ENCODE measurements around the gene MADD. TPM values are rescaled to one million over a fixed set of nuclear protein-coding genes. Genes with fewer than 3 reads are reported as not detected.

MADD gene
- total RNA-seq, 2 experiments from 2014 or later: 161 to 178 TPM

DNA sequence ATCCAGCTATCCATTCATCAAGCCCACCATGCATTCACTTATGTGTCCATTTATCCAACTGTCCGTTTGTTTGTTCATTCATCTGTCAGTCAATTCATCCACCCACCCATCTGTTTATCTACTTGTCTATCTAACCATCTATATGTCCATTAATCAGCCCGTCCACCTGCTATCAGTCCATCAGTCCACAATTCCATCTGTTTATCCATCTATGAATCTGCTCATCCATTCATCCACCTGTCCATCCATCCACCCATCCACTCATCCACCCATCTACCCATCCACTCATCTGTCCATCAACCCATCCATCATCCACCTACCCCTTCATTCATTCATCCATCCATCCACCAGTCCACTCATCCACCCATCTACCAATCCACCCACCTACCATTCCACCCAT, 109.4 kb downstream of the MADD start:
- POLR2A ChIA-PET: interaction anchor here (1.5 to 1.7 kb wide), 2 partner anchors 11 to 15 kb away, joined by 3 to 5 read pairs; no protein-coding TSS in a partner anchor
- DNase-seq: no peak
- Histone ChIP-seq H3K27ac (ENCODE audit: low read depth in 1 of 2, low read length in 2 of 2) (no peak overlapping the region), H3K4me3 (ENCODE audit: low read length) (no peak overlapping the region), H3K36me3 (ENCODE audit: insufficient read depth, low read length) (no peaks in the 10 kb centered on the region), H3K4me1 (ENCODE audit: insufficient read depth, low read length) (peaks cover 4% of the 10 kb centered on the region), H3K27me3 (ENCODE audit: control insufficient read depth in 1 of 2, insufficient read depth in 2 of 2, low read length in 2 of 2) (no peaks in the 10 kb centered on the region), H3K9me3 (ENCODE audit: control insufficient read depth in 1 of 2, insufficient read depth in 1 of 2, low read length in 2 of 2) (no peaks in the 10 kb centered on the region)
- TF ChIP-seq, protein P1, sequence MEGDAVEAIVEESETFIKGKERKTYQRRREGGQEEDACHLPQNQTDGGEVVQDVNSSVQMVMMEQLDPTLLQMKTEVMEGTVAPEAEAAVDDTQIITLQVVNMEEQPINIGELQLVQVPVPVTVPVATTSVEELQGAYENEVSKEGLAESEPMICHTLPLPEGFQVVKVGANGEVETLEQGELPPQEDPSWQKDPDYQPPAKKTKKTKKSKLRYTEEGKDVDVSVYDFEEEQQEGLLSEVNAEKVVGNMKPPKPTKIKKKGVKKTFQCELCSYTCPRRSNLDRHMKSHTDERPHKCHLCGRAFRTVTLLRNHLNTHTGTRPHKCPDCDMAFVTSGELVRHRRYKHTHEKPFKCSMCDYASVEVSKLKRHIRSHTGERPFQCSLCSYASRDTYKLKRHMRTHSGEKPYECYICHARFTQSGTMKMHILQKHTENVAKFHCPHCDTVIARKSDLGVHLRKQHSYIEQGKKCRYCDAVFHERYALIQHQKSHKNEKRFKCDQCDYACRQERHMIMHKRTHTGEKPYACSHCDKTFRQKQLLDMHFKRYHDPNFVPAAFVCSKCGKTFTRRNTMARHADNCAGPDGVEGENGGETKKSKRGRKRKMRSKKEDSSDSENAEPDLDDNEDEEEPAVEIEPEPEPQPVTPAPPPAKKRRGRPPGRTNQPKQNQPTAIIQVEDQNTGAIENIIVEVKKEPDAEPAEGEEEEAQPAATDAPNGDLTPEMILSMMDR (IDR thresholded peaks at IDR 0.05): no peak
- no peak for ATAC-seq (ENCODE audit: poor library complexity)
- CTCF ChIA-PET: no interaction called here
- Mint-ChIP-seq H3K36me3 (ENCODE audit: low read depth) (no peaks in the 10 kb centered on the region), H3K9me3 (no peaks in the 10 kb centered on the region), H3K27ac (no peak overlapping the region), H3K27me3 (no peaks in the 10 kb centered on the region), H3K4me1 (ENCODE audit: low read depth) (no peaks in the 10 kb centered on the region), H3K4me3 (no peak overlapping the region)
- intact Hi-C loops (cut with DNase I, micrococcal nuclease): no loop called here

Other genes with a start within 250 kb of the MADD start
- 100 to 1,000 TPM; 161 to 174 TPM for gene ARFGAP2, start 93.3 kb upstream of the MADD start, total RNA-seq
- under 1 TPM in 1 of 2 experiments, not detected in 1; 0.27 TPM for gene PACSIN3, start 83.7 kb upstream of the MADD start, total RNA-seq
- 10 to 100 TPM; 57.3 to 57.6 TPM for gene DDB2, start 55.2 kb upstream of the MADD start, total RNA-seq
- 10 to 100 TPM; 16.8 to 17.2 TPM for gene ACP2, start 21.3 kb upstream of the MADD start, total RNA-seq
- 1 to 10 TPM; 1.8 to 2.3 TPM for gene NR1H3, start 12.1 kb upstream of the MADD start, total RNA-seq
- not detected for gene MYBPC3, start 82.6 kb downstream of the MADD start, total RNA-seq
- 1 to 10 TPM; 4.9 to 5.9 TPM for gene SPI1, start 108.4 kb downstream of the MADD start, total RNA-seq
- 10 to 100 TPM; 36.6 to 39.2 TPM for gene SLC39A13, start 138.5 kb downstream of the MADD start, total RNA-seq
- gene PSMC3, start 156.3 kb downstream of the MADD start, total RNA-seq: 10 to 100 TPM; 51.3 to 59.5 TPM
- gene RAPSN, start 179.0 kb downstream of the MADD start, total RNA-seq: under 1 TPM; 0.56 to 0.85 TPM